GM18519 (cell line): Measurements from ENCODE around the gene CKS1B.

Source experiments
- ATAC-seq: cut with Tn5 transposase; IDR thresholded peaks from one replicate; pipeline ENCODE4 v1.9.1; 2021; ENCODE audit warnings: mild to moderate bottlenecking, moderate library complexity; ENCODE audit not compliant: unreplicated experiment, low FRiP score

The CKS1B gene

GRCh38 chr1:155026588-155026987, 52.1 kb downstream of the CKS1B start:
- no peak for ATAC-seq
